Measurements from ENCODE around the gene ANKRD29.

The ANKRD29 gene

GRCh38 chr18:23584019-23584983, 78.4 kb downstream of the ANKRD29 start:
- TF ChIP-seq POLR2AphosphoS5 (IDR thresholded peaks at IDR 0.05; ENCODE audit: low read depth, low read length): no peak
- TF ChIP-seq REST (IDR thresholded peaks at IDR 0.05; ENCODE audit: insufficient read depth in 1 of 2, low read depth in 2 of 2, low read length in 2 of 2): no peak
- no peak for TF ChIP-seq SIN3A (IDR thresholded peaks at IDR 0.05; ENCODE audit: borderline replicate concordance, insufficient read depth, low read length)
- no peak for TF ChIP-seq TAF1 (IDR thresholded peaks at IDR 0.05; ENCODE audit: borderline replicate concordance, insufficient read depth, low read length)
- no peak for TF ChIP-seq FOXP2 (optimal IDR thresholded peaks at IDR 0.05; ENCODE audit: borderline replicate concordance, extremely low read depth, extremely low read length, insufficient read depth)

- no peak for TF ChIP-seq REST (IDR thresholded peaks at IDR 0.05; ENCODE audit: insufficient read depth in 1 of 2, low read depth in 2 of 2, low read length in 2 of 2)
- TF ChIP-seq FOXP2 (optimal IDR thresholded peaks at IDR 0.05; ENCODE audit: borderline replicate concordance, extremely low read depth, extremely low read length, insufficient read depth): no peak
- TF ChIP-seq TAF1 (IDR thresholded peaks at IDR 0.05; ENCODE audit: borderline replicate concordance, insufficient read depth, low read length): no peak
- no peak for TF ChIP-seq SIN3A (IDR thresholded peaks at IDR 0.05; ENCODE audit: borderline replicate concordance, insufficient read depth, low read length)
- no peak for TF ChIP-seq POLR2AphosphoS5 (IDR thresholded peaks at IDR 0.05; ENCODE audit: low read depth, low read length)
These were observed 79.4 kb downstream of the ANKRD29 start for GRCh38 chr18:23583071-23583865.

GRCh38 chr18:23580677-23581367, 81.9 kb downstream of the ANKRD29 start:
- TF ChIP-seq REST (IDR thresholded peaks at IDR 0.05; ENCODE audit: insufficient read depth in 1 of 2, low read depth in 2 of 2, low read length in 2 of 2) (no peak), TAF1 (IDR thresholded peaks at IDR 0.05; ENCODE audit: borderline replicate concordance, insufficient read depth, low read length) (no peak), FOXP2 (optimal IDR thresholded peaks at IDR 0.05; ENCODE audit: borderline replicate concordance, extremely low read depth, extremely low read length, insufficient read depth) (no peak), SIN3A (IDR thresholded peaks at IDR 0.05; ENCODE audit: borderline replicate concordance, insufficient read depth, low read length) (no peak), POLR2AphosphoS5 (IDR thresholded peaks at IDR 0.05; ENCODE audit: low read depth, low read length) (no peak)

GRCh38 chr18:23578891-23579653, 83.6 kb downstream of the ANKRD29 start:
- TF ChIP-seq FOXP2 (optimal IDR thresholded peaks at IDR 0.05; ENCODE audit: borderline replicate concordance, extremely low read depth, extremely low read length, insufficient read depth): no peak
- no peak for TF ChIP-seq SIN3A (IDR thresholded peaks at IDR 0.05; ENCODE audit: borderline replicate concordance, insufficient read depth, low read length)
- TF ChIP-seq POLR2AphosphoS5 (IDR thresholded peaks at IDR 0.05; ENCODE audit: low read depth, low read length): no peak
- TF ChIP-seq REST (IDR thresholded peaks at IDR 0.05; ENCODE audit: insufficient read depth in 1 of 2, low read depth in 2 of 2, low read length in 2 of 2): no peak
